GM12878 (cell line): ENCODE measurements around the gene CSK. TPM values are rescaled to one million over a fixed set of nuclear protein-coding genes. Genes with fewer than 3 reads are reported as not detected.

Experiments used
- ATAC-seq: fragments of 200-7000 bp; cut with Tn5 transposase; 3 replicates; pipeline ENCODE4 v1.9.1; 2020; ENCODE audit warnings: mild to moderate bottlenecking, moderate library complexity
- BruUV-seq: library from RNA; stranded (reverse); fragments of 400-500 nt; replicated peaks from 2 replicates; lab custom pipeline; 2021; lab: Mats Ljungman, UMichigan
- CTCF ChIA-PET: fragments of 300-600 bp; sonication (Branson Sonifier 250); formaldehyde crosslinking; extraction: SDS; loops from one replicate; lab custom pipeline; 2021; ENCODE audit warnings: inconsistent platforms; lab: Yijun Ruan, JAX
- POLR2A ChIA-PET: fragments of 350-600 bp; formaldehyde crosslinking; extraction: SDS; loops from one replicate; lab custom pipeline; 2021; ENCODE audit warnings: inconsistent platforms; lab: Charles Lee
- RAD21 ChIA-PET: fragments of 300-600 bp; sonication (Branson Sonifier 250); formaldehyde crosslinking; loops from one replicate; lab custom pipeline; 2023; ENCODE audit warnings: antibody characterized with exemption; ENCODE audit not compliant: unreplicated experiment; lab: Charles Lee
- SMC1A ChIA-PET: fragments of 300-600 bp; sonication (Branson Sonifier 250); formaldehyde crosslinking; loops from one replicate; lab custom pipeline; 2023; ENCODE audit not compliant: unreplicated experiment, uncharacterized antibody; lab: Charles Lee
- DNase-seq: peaks from one replicate; pipeline ENCODE4 v3.0.0-alpha.2; 2011; ENCODE audit warnings: low read depth, low spot score
- FAIRE-seq: peaks from 3 replicates; lab custom pipeline; 2011; peaks lifted over from hg19 to GRCh38; lab: Jason Lieb, UNC
- H2AFZ ChIP-seq: 2 replicates; pipeline ENCODE4 v1.6.0; 2011; ENCODE audit warnings: low read depth, low read length, control low read depth; ENCODE audit not compliant: control insufficient read depth
- H3K27ac ChIP-seq: 2 replicates; pipeline ENCODE4 v1.5.1; 2011; ENCODE audit warnings: control low read depth; ENCODE audit not compliant: control insufficient read depth, insufficient read depth
- H3K27me3 ChIP-seq, 2 experiments: replicated peaks in 1 of 2; 2 replicates each; pipeline versions ENCODE4 v1.6.0 to v1.6.1; 2011; ENCODE audit warnings: low read length in 1 of 2; ENCODE audit not compliant: control insufficient read depth in 2 of 2, insufficient read depth in 2 of 2
- H3K36me3 ChIP-seq, 2 experiments: 2 replicates each; pipeline ENCODE4 v1.5.1; 2011; ENCODE audit warnings: low read length in 1 of 2; ENCODE audit not compliant: control insufficient read depth in 2 of 2, insufficient read depth in 2 of 2
- H3K4me1 ChIP-seq: 2 replicates; pipeline ENCODE4 v1.6.1; 2011; ENCODE audit warnings: mild to moderate bottlenecking, low read length, moderate library complexity, mixed read lengths; ENCODE audit not compliant: control insufficient read depth, insufficient read depth
- H3K4me2 ChIP-seq: 2 replicates; pipeline ENCODE4 v1.6.0; 2011; ENCODE audit warnings: control low read depth; ENCODE audit not compliant: control insufficient read depth, insufficient read depth
- H3K4me3 ChIP-seq: fragments of 200-600 bp; sonication (generic); 2 replicates; pipeline ENCODE4 v1.5.1; 2016
- H3K79me2 ChIP-seq: 2 replicates; pipeline ENCODE4 v1.6.0; 2011; ENCODE audit warnings: low read length; ENCODE audit not compliant: control insufficient read depth, insufficient read depth
- H3K9ac ChIP-seq: 2 replicates; pipeline ENCODE4 v1.8.0; 2011; ENCODE audit warnings: low read length, control low read depth, mixed read lengths; ENCODE audit not compliant: control insufficient read depth, insufficient read depth
- H3K9me3 ChIP-seq: replicated peaks from 3 replicates; pipeline ENCODE4 v1.5.1; 2011; ENCODE audit warnings: mild to moderate bottlenecking, low read length; ENCODE audit not compliant: control insufficient read depth, insufficient read depth
- H4K20me1 ChIP-seq: 2 replicates; pipeline ENCODE4 v1.6.0; 2011; ENCODE audit not compliant: control insufficient read depth, insufficient read depth
- BMI1 ChIP-seq: fragments of 450-650 bp; IDR thresholded peaks from 2 replicates; pipeline ENCODE4 v1.6.1; 2016; ENCODE audit warnings: mild to moderate bottlenecking, moderate library complexity, borderline replicate concordance
- CBFB ChIP-seq: IDR thresholded peaks from 2 replicates; pipeline ENCODE4 v1.6.1; 2016; ENCODE audit warnings: antibody characterized with exemption, low read depth
- CEBPZ ChIP-seq: fragments of 150-350 bp; IDR thresholded peaks from 2 replicates; pipeline ENCODE4 v1.6.1; 2016; ENCODE audit warnings: low read depth, low read length
- ESRRA ChIP-seq: IDR thresholded peaks from 2 replicates; pipeline ENCODE4 v1.6.1; 2012; ENCODE audit warnings: mild to moderate bottlenecking, low read length, improper control_type of control experiment
- FOS ChIP-seq: IDR thresholded peaks from 3 replicates; pipeline ENCODE4 v1.6.1; 2011; ENCODE audit warnings: borderline replicate concordance; ENCODE audit not compliant: insufficient read length; ENCODE audit errors: extremely low read depth
- FOXM1 ChIP-seq: IDR thresholded peaks from 2 replicates; pipeline ENCODE4 v1.6.1; 2012; ENCODE audit warnings: low read depth, mild to moderate bottlenecking, inconsistent platforms, low read length, moderate library complexity
- HDGF ChIP-seq: fragments of 450-650 bp; IDR thresholded peaks from 2 replicates; pipeline ENCODE4 v1.6.1; 2016; ENCODE audit warnings: antibody characterized with exemption
- IRF5 ChIP-seq: fragments of 450-650 bp; IDR thresholded peaks from 2 replicates; pipeline ENCODE4 v1.6.1; 2017; ENCODE audit warnings: borderline replicate concordance
- KAT2A ChIP-seq: conservative IDR thresholded peaks from 2 replicates; pipeline ENCODE4 v1.6.1; 2011; ENCODE audit warnings: low read depth, low read length; ENCODE audit not compliant: control insufficient read depth
- NBN ChIP-seq: fragments of 450-650 bp; IDR thresholded peaks from 2 replicates; pipeline ENCODE4 v1.6.1; 2016
- NFXL1 ChIP-seq: fragments of 450-650 bp; IDR thresholded peaks from 2 replicates; pipeline ENCODE4 v1.6.1; 2017; ENCODE audit warnings: antibody characterized with exemption, mild to moderate bottlenecking, borderline replicate concordance
- NFYA ChIP-seq: IDR thresholded peaks from 2 replicates; pipeline ENCODE4 v1.6.1; 2011; ENCODE audit warnings: low read depth, mild to moderate bottlenecking, low read length, improper control_type of control experiment, borderline replicate concordance
- NR2C2 ChIP-seq: IDR thresholded peaks from 2 replicates; pipeline ENCODE4 v1.6.1; 2011; ENCODE audit warnings: borderline replicate concordance, low read depth; ENCODE audit not compliant: control insufficient read depth, insufficient read length
- PAX5 ChIP-seq: IDR thresholded peaks from 2 replicates; pipeline ENCODE4 v1.6.1; 2011; ENCODE audit warnings: low read depth, low read length, borderline replicate concordance
- PAX8 ChIP-seq: fragments of 450-650 bp; IDR thresholded peaks from 2 replicates; pipeline ENCODE4 v1.6.1; 2017; ENCODE audit warnings: mild to moderate bottlenecking, moderate library complexity
- TCF7 ChIP-seq: IDR thresholded peaks from 2 replicates; pipeline ENCODE4 v1.6.1; 2014; ENCODE audit warnings: antibody characterized with exemption, borderline replicate concordance
- USF2 ChIP-seq: IDR thresholded peaks from 2 replicates; pipeline ENCODE4 v1.6.1; 2011; ENCODE audit warnings: low read depth, low read length, improper control_type of control experiment, borderline replicate concordance
- ZBTB33 ChIP-seq: fragments of 450-650 bp; IDR thresholded peaks from 2 replicates; pipeline ENCODE4 v1.6.1; 2017; ENCODE audit warnings: mild to moderate bottlenecking
- WGBS: methylation state at CpG from one replicate; pipeline ENCODE4 v1.1.6; 2016; ENCODE audit warnings: low lambda C conversion rate; ENCODE audit not compliant: insufficient replicate concordance, insufficient coverage; ENCODE audit errors: missing lambda C conversion rate; 5-methylcytosine and 5-hydroxymethylcytosine counted together
- in situ Hi-C: fragments of 300-500 bp; cut with MboI; formaldehyde crosslinking; loops from 9 replicates; pipeline ENCODE4 v1.14.3; 2018; ENCODE audit warnings: mixed read lengths
- intact Hi-C: fragments of 100-400 bp; cut with micrococcal nuclease; formaldehyde crosslinking; loops from one replicate; pipeline ENCODE4 v1.14.2; 2022; ENCODE audit not compliant: unreplicated experiment
- polyA plus RNA-seq, 11 experiments: library from polyadenylated mRNA; depleted of rRNA in 4 of 11; unstranded in 6 of 11; stranded (reverse) in 5 of 11; fragments of >200 nt; fragmentation: Nextera tagmentation in 4 of 11; fragmentation: Illumina TruSeq in 1 of 11; extraction: Ambion mirVana in 4 of 11; extraction: Trizol in 1 of 11; gene quantifications; 1 replicate in 1 of 11; 2 replicates in 10 of 11; pipeline versions ENCODE4 v1.2.1 to v1.2.3, GENCODE V29; 2011 to 2016; ENCODE audit warnings: inconsistent platforms in 2 of 11, missing spikeins in 2 of 11, low read depth in 1 of 11
- total RNA-seq, 4 experiments: library from RNA; depleted of rRNA in 3 of 4; stranded (reverse); fragments of >200 nt in 3 of 4; fragmentation: Illumina TruSeq in 1 of 4; extraction: Trizol in 1 of 4; gene quantifications; 2 replicates each; pipeline versions ENCODE4 v1.2.1 to v1.2.3, GENCODE V29; 2013 to 2021

Gene CSK
- total and polyA plus RNA-seq, 10 of the 15 experiments (the other 5 are each of a cell fraction or from before 2014, with no cell fraction given): 3.4 to 327 (median 75.8) TPM

GRCh38 chr15:74832826-74833225 is 50.9 kb downstream of the CSK start:
- Histone ChIP-seq H3K4me2 (no peak overlapping the region), H3K9ac (no peak overlapping the region), H3K27me3 (peaks cover 0 to 3% of the 10 kb centered on the region in 2 experiments; a peak in 1 of 4 replicates), H3K4me3 (no peak overlapping the region), H4K20me1 (no peaks in the 10 kb centered on the region), H3K4me1 (no peaks in the 10 kb centered on the region), H3K79me2 (no peaks in the 10 kb centered on the region), H3K9me3 (no peaks in the 10 kb centered on the region), H3K27ac (no peak overlapping the region), H2AFZ (no peak overlapping the region), H3K36me3 (no peaks in the 10 kb centered on the region)
- intact Hi-C loops (no loop called here), in situ Hi-C loops (no loop called here)
- ChIA-PET RAD21 (interaction anchor here (0.8 to 1.5 kb wide), 3 partner anchors 55 to 69 kb away, joined by 3 to 5 read pairs (median 5); no protein-coding TSS in a partner anchor), SMC1A (interaction anchor here (0.5 to 2.6 kb wide), 4 partner anchors 23 to 68 kb away, joined by 3 to 12 read pairs (median 4); no protein-coding TSS in a partner anchor), CTCF (interaction anchor here (0.6 to 2.1 kb wide), 4 partner anchors 21 to 68 kb away, joined by 3 to 17 read pairs (median 10); no protein-coding TSS in a partner anchor), POLR2A (interaction anchor here (1.1 kb wide), 1 partner anchor 40 kb away, joined by 4 read pairs; no protein-coding TSS in a partner anchor)
- FAIRE-seq: no peak
- WGBS: 50% methylated on average over 4 of the region's 4 CpGs
- DNase-seq: no peak
- TF ChIP-seq NFXL1 (no peak), TCF7 (no peak), HDGF (no peak), IRF5 (no peak), NFYA (no peak), KAT2A (no peak), FOS (no peak), ESRRA (no peak), PAX8 (no peak), ZBTB33 (no peak), BMI1 (no peak), USF2 (no peak), FOXM1 (no peak), CEBPZ (no peak), PAX5 (no peak), CBFB (no peak), NR2C2 (no peak), NBN (no peak)
- no peak for ATAC-seq
- no TSS peak for BruUV-seq
